ENCODE results near the gene MINDY3.

- TF ChIP-seq CTCF (IDR thresholded peaks at IDR 0.05 in 8 of 11, conservative IDR thresholded peaks at IDR 0.05 in 3 of 11) (no peak), POLR2A (IDR thresholded peaks at IDR 0.05) (no peak), POLR2AphosphoS5 (IDR thresholded peaks at IDR 0.05) (no peak)
These were observed 16.6 kb downstream of the MINDY3 start for GRCh38 chr10:15843695-15844094.

All from spleen (tissue), 7 donors.